Body of pancreas (tissue), 4 donors: Measurements from ENCODE around the gene DGKG. TPM values are rescaled to one million over a fixed set of nuclear protein-coding genes. Genes with fewer than 3 reads are reported as not detected.

ENCODE experiments used
- ATAC-seq: fragments of 150-250 bp; one replicate; pipeline ENCODE4 v1.9.1; 2016
- DNase-seq, 4 donors: peaks; one replicate each; pipeline ENCODE4 v3.0.0-alpha.2; 2019
- H3K27ac ChIP-seq, 4 donors: fragments of 200-600 bp; sonication (generic); 1 replicate in 3 of 4; 2 replicates in 1 of 4; pipeline versions ENCODE4 v1.5.1 to v1.6.1; 2016 to 2019; ENCODE audit warnings: mild to moderate bottlenecking in 1 of 4, mixed read lengths in 1 of 4, moderate library complexity in 1 of 4
- H3K27me3 ChIP-seq, 2 donors: fragments of 200-600 bp; sonication (generic); one replicate each; pipeline ENCODE4 v1.6.0; 2016; ENCODE audit warnings: mild to moderate bottlenecking in 1 of 2
- H3K36me3 ChIP-seq, 2 donors: fragments of 200-600 bp; sonication (generic); replicated peaks in 1 of 2; 2 replicates each; pipeline ENCODE4 v1.5.1; 2016; ENCODE audit warnings: low read depth in 2 of 2; ENCODE audit not compliant: insufficient read depth in 1 of 2
- H3K4me1 ChIP-seq: fragments of 200-600 bp; sonication (generic); one replicate; pipeline ENCODE4 v1.6.0; 2016
- H3K4me3 ChIP-seq, 2 donors: fragments of 200-600 bp; sonication (generic); 1 replicate in 1 of 2; 2 replicates in 1 of 2; pipeline ENCODE4 v1.5.1; 2016 to 2019
- H3K9me3 ChIP-seq, 3 donors: fragments of 200-600 bp; sonication (generic); 1 replicate in 2 of 3; 2 replicates in 1 of 3; pipeline ENCODE4 v1.5.1; 2016
- CTCF ChIP-seq, 7 experiments: fragments of 450-650 bp in 4 of 7; fragments of 200-600 bp in 3 of 7; sonication (generic) in 3 of 7; IDR thresholded peaks; one replicate each; pipeline ENCODE4 v1.5.1; 2016 to 2019; ENCODE audit warnings: antibody characterized with exemption in 7 of 7
- POLR2A ChIP-seq, 3 donors: fragments of 450-650 bp; IDR thresholded peaks; one replicate each; pipeline ENCODE4 v1.6.1; 2016; ENCODE audit warnings: antibody characterized with exemption in 3 of 3, mild to moderate bottlenecking in 2 of 3
- WGBS, 2 donors: methylation state at CpG; one replicate each; pipeline ENCODE4 v1.1.5; 2017; 5-methylcytosine and 5-hydroxymethylcytosine counted together
- intact Hi-C: fragments of 100-400 bp; cut with DNase I; formaldehyde crosslinking; loops from one replicate; pipeline ENCODE4 v1.15.1; 2023
- total RNA-seq, 2 donors: library from RNA; depleted of rRNA; stranded (reverse); fragments of >200 nt; gene quantifications; one replicate each; pipeline ENCODE4 v1.1.0, GENCODE V29; 2016

The DGKG gene
- total RNA-seq, 2 donors from 2014 or later = 0.78 to 16.2 TPM

DNA sequence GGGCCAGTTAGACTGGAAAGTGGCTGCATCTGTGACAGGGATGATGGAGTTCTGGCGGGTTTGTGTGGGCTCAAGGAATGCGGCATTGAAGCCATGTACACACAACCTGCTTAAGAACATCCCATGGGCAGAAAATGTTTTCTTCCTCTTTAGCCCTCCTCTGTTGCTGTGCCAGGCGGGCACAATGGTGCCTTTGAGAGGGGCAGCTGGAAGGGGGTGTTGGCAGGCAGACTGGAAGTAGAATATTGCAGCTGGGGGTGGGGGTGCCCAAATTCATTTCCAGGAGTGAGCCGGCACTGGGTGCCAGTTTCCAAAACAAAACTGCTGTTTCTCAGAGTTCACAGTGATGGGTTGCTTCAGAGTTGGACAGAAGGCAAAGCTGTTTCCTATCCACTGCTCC, 161.3 kb downstream of the DGKG start:
- intact Hi-C loops = no loop called here
- ATAC-seq (no peak), DNase-seq (no peak)
- Histone ChIP-seq H3K4me1 (no peaks in the 10 kb centered on the region), H3K9me3 (no peaks in the 10 kb centered on the region), H3K27me3 (no peaks in the 10 kb centered on the region), H3K36me3 (no peaks in the 10 kb centered on the region), H3K4me3 (no peak overlapping the region), H3K27ac (no peak overlapping the region)
- 62 to 100% methylated on average over 4 of the region's 4 CpGs for WGBS, 2 donors
- no peak for TF ChIP-seq CTCF (IDR thresholded peaks at IDR 0.05)
- no peak for TF ChIP-seq POLR2A (IDR thresholded peaks at IDR 0.05)

- H3K4me3 ChIP-seq = no peak overlapping the region
- H3K36me3 ChIP-seq = no peaks in the 10 kb centered on the region
- H3K4me1 ChIP-seq = peaks cover 10% of the 10 kb centered on the region
- ATAC-seq (no peak), DNase-seq (no peak)
- H3K27ac ChIP-seq = no peak overlapping the region
- TF ChIP-seq POLR2A (IDR thresholded peaks at IDR 0.05) (no peak), CTCF (IDR thresholded peaks at IDR 0.05) (no peak)
- no peaks in the 10 kb centered on the region for H3K27me3 ChIP-seq
- WGBS, 2 donors = 90 to 94% methylated on average over 2 of the region's 2 CpGs
- intact Hi-C loops = no loop called here
- no peaks in the 10 kb centered on the region for H3K9me3 ChIP-seq
These were observed 163.6 kb downstream of the DGKG start for GRCh38 chr3:186198442-186198841.

DNA sequence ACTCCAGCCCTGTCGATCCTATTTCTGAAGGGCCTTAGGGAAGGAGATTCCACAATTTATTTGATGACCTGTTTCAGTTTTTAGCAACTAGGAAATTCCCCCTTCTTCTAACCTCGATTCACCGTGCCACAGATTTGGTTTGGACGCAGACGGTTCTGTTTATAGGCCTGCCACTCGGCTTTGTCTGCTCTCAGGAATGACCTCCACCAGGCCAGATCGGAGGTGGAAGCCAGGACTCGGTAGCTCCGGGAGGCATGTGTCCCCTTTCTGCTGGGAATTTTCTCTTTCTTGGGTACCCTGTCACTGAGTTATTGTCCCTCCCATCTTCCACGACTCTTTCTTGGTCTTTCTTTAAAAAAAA, 167.6 kb downstream of the DGKG start:
- whole genome bisulfite sequencing, 2 donors = 49 to 58% methylated on average over 10 of the region's 10 CpGs
- DNase-seq (no peak), ATAC-seq (no peak)
- TF ChIP-seq POLR2A (IDR thresholded peaks at IDR 0.05) (no peak), CTCF (IDR thresholded peaks at IDR 0.05) (no peak)
- peaks cover 13% of the 10 kb centered on the region for H3K4me1 ChIP-seq
- intact Hi-C loops = no loop called here
- H3K4me3 ChIP-seq = no peak overlapping the region
- no peak overlapping the region for H3K27ac ChIP-seq
- H3K36me3 ChIP-seq = no peaks in the 10 kb centered on the region
- no peaks in the 10 kb centered on the region for H3K27me3 ChIP-seq
- H3K9me3 ChIP-seq = no peaks in the 10 kb centered on the region

DNA sequence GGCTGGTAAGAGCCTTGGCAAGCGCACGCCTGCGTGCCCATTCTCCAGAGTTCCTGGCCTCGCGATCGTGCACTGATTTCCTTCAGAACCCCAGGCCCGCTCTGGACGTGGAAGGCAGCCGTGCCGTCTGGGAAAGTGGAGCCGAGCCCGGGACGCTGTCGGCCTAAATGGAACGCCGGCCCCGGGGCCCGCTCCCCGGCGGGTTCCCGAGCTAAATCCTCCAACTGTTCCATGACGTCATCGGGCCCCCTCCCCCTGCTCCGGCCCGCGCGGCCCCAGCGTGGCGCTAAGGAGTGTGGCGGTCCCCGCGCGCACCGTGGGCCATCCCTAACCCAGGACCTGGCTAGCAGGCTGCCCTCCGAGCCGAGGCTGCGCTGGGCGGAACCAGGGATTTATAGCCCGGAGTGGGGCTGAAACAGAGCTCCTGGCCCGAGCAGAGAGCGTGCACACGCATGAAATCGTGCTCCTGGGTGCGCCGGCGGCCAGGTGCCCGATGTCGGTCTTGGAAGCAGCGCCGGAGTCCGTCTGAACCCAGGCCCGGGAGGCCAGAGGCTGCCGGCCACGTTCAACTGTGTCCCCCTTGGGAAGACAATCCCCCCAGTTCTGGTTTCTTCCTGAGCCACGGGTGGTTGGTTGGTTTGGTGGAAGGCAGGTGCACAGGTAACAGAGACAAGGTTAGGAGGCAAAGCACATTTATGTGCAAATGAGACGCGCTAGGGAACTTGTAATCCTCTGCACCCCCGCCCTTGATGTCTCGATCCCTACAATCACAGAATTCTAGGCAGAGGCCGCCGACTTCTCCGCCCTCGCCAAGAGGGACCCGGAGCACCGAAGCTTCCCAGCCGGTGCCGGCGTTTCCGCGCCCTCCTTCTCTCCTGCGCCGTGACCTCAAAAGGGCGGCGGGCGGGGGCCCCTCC, 168.2 kb downstream of the DGKG start:
- intact Hi-C loops = no loop called here
- ATAC-seq = peak; percentile 86
- Histone ChIP-seq H3K4me3 (peak overlapping the region; percentile 13 to 15), H3K9me3 (no peaks in the 10 kb centered on the region), H3K27ac (no peak overlapping the region), H3K27me3 (no peaks in the 10 kb centered on the region), H3K36me3 (no peaks in the 10 kb centered on the region), H3K4me1 (peaks cover 13% of the 10 kb centered on the region)
- DNase-seq = peak; percentile 56 to 76 (median 68)
- 23 to 25% methylated on average over 14 to 75 of the region's 75 CpGs for WGBS, 2 donors
- no peak for TF ChIP-seq CTCF (IDR thresholded peaks at IDR 0.05)
- TF ChIP-seq POLR2A (IDR thresholded peaks at IDR 0.05) = peak; percentile 20 to 28 (median 26)

DNA sequence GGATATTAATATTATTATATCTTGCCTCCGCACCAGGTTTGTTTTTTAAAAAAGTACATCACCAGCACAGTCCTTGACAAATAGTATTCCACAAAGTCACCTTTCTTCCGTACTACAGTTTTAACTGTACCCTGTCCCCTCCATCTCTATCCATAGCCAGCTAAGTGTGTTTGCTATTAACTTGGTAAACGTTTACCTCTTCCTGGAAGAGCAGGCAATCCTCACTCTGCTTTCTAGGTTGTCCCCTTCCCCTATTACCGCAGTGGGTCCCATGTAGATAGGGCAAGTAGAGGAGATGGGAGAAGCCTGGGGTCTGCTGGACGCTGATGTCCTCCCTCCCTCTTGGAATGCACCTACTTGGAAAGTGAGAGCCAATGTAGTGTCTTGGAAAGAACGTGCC, 169.2 kb downstream of the DGKG start:
- intact Hi-C loops = no loop called here
- ATAC-seq (no peak), DNase-seq (no peak)
- WGBS, 2 donors = 82 to 84% methylated on average over 6 of the region's 6 CpGs
- TF ChIP-seq POLR2A (IDR thresholded peaks at IDR 0.05) (no peak), CTCF (IDR thresholded peaks at IDR 0.05) (no peak)
- no peak overlapping the region for H3K27ac ChIP-seq
- H3K36me3 ChIP-seq = no peaks in the 10 kb centered on the region
- peaks cover 13% of the 10 kb centered on the region for H3K4me1 ChIP-seq
- H3K4me3 ChIP-seq = no peak overlapping the region
- no peaks in the 10 kb centered on the region for H3K9me3 ChIP-seq
- no peaks in the 10 kb centered on the region for H3K27me3 ChIP-seq
